Heart right ventricle (tissue), 16 donors: ENCODE measurements around the gene IFI30. TPM values are rescaled to one million over a fixed set of nuclear protein-coding genes. Genes with fewer than 3 reads are reported as not detected.

Experiments used
- ATAC-seq, 8 donors: fragments of 200-7000 bp; cut with Tn5 transposase; one replicate each; pipeline ENCODE4 v1.9.1; 2020; ENCODE audit warnings: mild to moderate bottlenecking in 8 of 8, moderate library complexity in 8 of 8, moderate number of reproducible peaks in 1 of 8
- DNase-seq, 2 donors: peaks; one replicate each; pipeline ENCODE4 v3.0.0-alpha.2; 2020
- H3K27ac ChIP-seq, 10 donors: fragments of 200-600 bp; sonication (generic) in 2 of 10; one replicate each; pipeline versions ENCODE4 v1.5.0 to v1.8.0; 2020 to 2022; ENCODE audit warnings: mild to moderate bottlenecking in 3 of 10
- H3K27me3 ChIP-seq, 7 donors: fragments of 200-600 bp; one replicate each; pipeline ENCODE4 v1.8.0; 2021 to 2022; ENCODE audit warnings: mild to moderate bottlenecking in 2 of 7
- H3K36me3 ChIP-seq, 9 donors: fragments of 200-600 bp; sonication (generic) in 1 of 9; one replicate each; pipeline versions ENCODE4 v1.5.0 to v1.8.0; 2020 to 2022; ENCODE audit warnings: mild to moderate bottlenecking in 2 of 9
- H3K4me1 ChIP-seq, 9 donors: fragments of 200-600 bp; sonication (generic) in 1 of 9; one replicate each; pipeline versions ENCODE4 v1.5.0 to v1.8.0; 2020 to 2022; ENCODE audit warnings: mild to moderate bottlenecking in 4 of 9
- H3K4me3 ChIP-seq, 10 donors: fragments of 200-600 bp; sonication (generic) in 2 of 10; one replicate each; pipeline versions ENCODE4 v1.5.0 to v1.8.0; 2020 to 2022; ENCODE audit warnings: mild to moderate bottlenecking in 7 of 10, moderate library complexity in 2 of 10
- H3K9me3 ChIP-seq, 11 donors: fragments of 200-600 bp in 10 of 11; sonication (generic) in 2 of 11; one replicate each; pipeline versions ENCODE4 v1.5.0 to v1.8.0; 2013 to 2022; ENCODE audit warnings: mild to moderate bottlenecking in 2 of 11, control low read depth in 1 of 11, moderate library complexity in 1 of 11
- CTCF ChIP-seq, 9 donors: fragments of 200-600 bp; sonication (generic) in 2 of 9; IDR thresholded peaks; one replicate each; pipeline versions ENCODE4 v1.5.0 to v1.8.0; 2021 to 2022; ENCODE audit warnings: antibody characterized with exemption in 9 of 9, mild to moderate bottlenecking in 5 of 9, moderate library complexity in 1 of 9
- WGBS, 2 donors: extraction: QIAGEN DNeasy Blood & Tissue Kit; methylation state at CpG; one replicate each; pipeline ENCODE4 v1.1.7; 2013; ENCODE audit warnings: inconsistent platforms in 1 of 2; 5-methylcytosine and 5-hydroxymethylcytosine counted together
- intact Hi-C, 10 donors: fragments of 100-400 bp; cut with DNase I; formaldehyde crosslinking; loops; one replicate each; pipeline versions ENCODE4 v1.11.1 to v1.14.2; 2022
- polyA plus RNA-seq, 2 donors: library from polyadenylated mRNA; stranded (reverse); fragments of 200-250 nt; gene quantifications; one replicate each; pipeline ENCODE4 v1.2.3, GENCODE V29; 2013
- total RNA-seq, 10 donors: library from RNA; stranded (reverse); fragmentation: NEBNext Ultra II Directional in 3 of 10; extraction: Animal tissue kit (Norgen Biotek cat#: 25700) in 3 of 10; gene quantifications; one replicate each; pipeline versions ENCODE4 v1.2.1 to v1.2.4, GENCODE V29; 2021 to 2023
- donor health status: Arrhythmogenic right ventricular cardiomyopathy.
- donor health status: ischemic (EF 13 %, LVEDD 7.1; RV severe dilation, severe dysfunction).
- donor health status: healthy with polysubstance abuse.
- donor health status: DM: no; HTN: yes; CAD: no.
- donor health status: DM: no; HTN: no; CAD: no.
- donor health status: ischemic (EF 25% LVEDD 6.9; RV normal size, moderate dysfunction).
- donor health status: ischemic (EF 25% LVEDD 5.7; RV mildly dilated, moderate dysfunction).
- donor health status: healthy.
- donor health status: DM: yes; HTN: yes; CAD: no.
- donor health status: Ischemic cardiomyopathy.
- donor health status: ischemic (EF 35%, LVEDD 5.7; RV mildly dilated, moderate dysfunction).
- donor health status: nonischemic (EF 11% LVEDD 7.7; RV severe dilation, severe dysfunction).
- donor health status: DM: yes; HTN: yes; CAD: no.
- donor health status: PGD.
- donor health status: ischemic (EF 29% LVEDD 5.4; RV normal size, mild dysfunction).
- donor health status: nonischemic (EF 23%, LVEDD 6.1; RV moderate dilation, normal function).

The IFI30 gene
- total and polyA plus RNA-seq, 12 donors: 6.5 to 241 (median 11.9) TPM

GRCh38 chr19:18161636-18162002, 12.0 kb upstream of the IFI30 start:
- peaks cover 15 to 38% (median 29%) of the 10 kb centered on the region in 9 donors for H3K4me1 ChIP-seq
- peak overlapping the region in 4 of 10 donors; percentile 31 to 79 (median 34) for H3K27ac ChIP-seq
- H3K36me3 ChIP-seq: peaks cover 0 to 50% (median 20%) of the 10 kb centered on the region in 9 donors
- 63 to 73% methylated on average over 19 of the region's 19 CpGs for WGBS, 2 donors
- intact Hi-C loops: loop anchor here in 3 of 10 donors (5.0 to 10.0 kb wide), 3 partner anchors 44 to 49 kb away; no protein-coding TSS in a partner anchor
- peak in 4 of 9 donors; percentile 15 to 49 (median 20) for TF ChIP-seq CTCF (IDR thresholded peaks at IDR 0.05)
- ATAC-seq (peak in 4 of 8 donors; percentile 2 to 4 (median 2)), DNase-seq (no peak)
- no peaks in the 10 kb centered on the region for H3K27me3 ChIP-seq
- H3K4me3 ChIP-seq: peak overlapping the region in 7 of 10 donors; percentile 35 to 58 (median 47)
- no peaks in the 10 kb centered on the region for H3K9me3 ChIP-seq

GRCh38 chr19:18164072-18164471, 9.5 kb upstream of the IFI30 start:
- 98 to 99% methylated on average over 7 of the region's 7 CpGs for WGBS, 2 donors
- no peaks in the 10 kb centered on the region for H3K27me3 ChIP-seq
- no peak overlapping the region for H3K27ac ChIP-seq
- no peaks in the 10 kb centered on the region for H3K9me3 ChIP-seq
- DNase-seq (no peak), ATAC-seq (no peak)
- intact Hi-C loops: loop anchor here in 3 of 10 donors (5.0 to 10.0 kb wide), 3 partner anchors 47 to 52 kb away; no protein-coding TSS in a partner anchor
- no peak overlapping the region for H3K4me3 ChIP-seq
- no peak for TF ChIP-seq CTCF (IDR thresholded peaks at IDR 0.05)
- H3K36me3 ChIP-seq: peaks cover 3 to 74% (median 29%) of the 10 kb centered on the region in 9 donors
- peaks cover 4 to 23% (median 18%) of the 10 kb centered on the region in 9 donors for H3K4me1 ChIP-seq

- intact Hi-C loops: loop anchor here in 5 of 10 donors (2.0 to 10.0 kb wide), 3 partner anchors 51 to 54 kb away; no protein-coding TSS in a partner anchor
- peaks cover under 1 to 28% (median 9%) of the 10 kb centered on the region in 9 donors for H3K4me1 ChIP-seq
- no peaks in the 10 kb centered on the region for H3K27me3 ChIP-seq
- no peaks in the 10 kb centered on the region for H3K9me3 ChIP-seq
- DNase-seq (no peak), ATAC-seq (no peak)
- no peak for TF ChIP-seq CTCF (IDR thresholded peaks at IDR 0.05)
- 97 to 99% methylated on average over 15 of the region's 15 CpGs for WGBS, 2 donors
- H3K36me3 ChIP-seq: peaks cover 3 to 84% (median 29%) of the 10 kb centered on the region in 9 donors
- H3K4me3 ChIP-seq: no peak overlapping the region
- no peak overlapping the region for H3K27ac ChIP-seq
Measured at GRCh38 chr19:18165794-18166544, 7.6 kb upstream of the IFI30 start.

DNA sequence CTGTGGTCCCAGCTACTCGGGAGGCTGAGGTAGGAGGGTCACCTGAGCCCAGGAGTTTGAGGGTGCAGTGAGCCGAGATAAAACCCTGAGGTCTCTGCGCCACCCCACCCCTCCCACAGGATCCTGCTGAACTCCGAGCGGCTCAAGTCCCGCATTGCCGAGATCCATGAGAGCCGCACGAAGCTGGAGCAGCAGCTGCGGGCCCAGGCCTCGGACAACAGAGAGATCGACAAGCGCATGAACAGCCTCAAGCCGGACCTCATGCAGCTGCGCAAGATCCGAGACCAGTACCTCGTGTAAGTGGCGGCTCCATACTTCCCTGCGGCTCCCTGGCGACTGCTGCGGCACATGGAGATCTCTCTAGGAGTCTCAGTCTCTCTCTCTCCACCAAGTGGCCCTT, 6.6 kb upstream of the IFI30 start:
- H3K4me1 ChIP-seq: peaks cover 0 to 31% (median 8%) of the 10 kb centered on the region in 9 donors
- no peak for DNase-seq
- WGBS, 2 donors: 94 to 96% methylated on average over 21 of the region's 21 CpGs
- H3K4me3 ChIP-seq: no peak overlapping the region
- no peaks in the 10 kb centered on the region for H3K27me3 ChIP-seq
- TF ChIP-seq CTCF (IDR thresholded peaks at IDR 0.05): no peak
- H3K36me3 ChIP-seq: peaks cover 3 to 80% (median 29%) of the 10 kb centered on the region in 9 donors
- no peak overlapping the region for H3K27ac ChIP-seq
- ATAC-seq: no peak
- no peaks in the 10 kb centered on the region for H3K9me3 ChIP-seq
- intact Hi-C loops: loop anchor here in 5 of 10 donors (2.0 to 10.0 kb wide), 3 partner anchors 52 to 55 kb away; no protein-coding TSS in a partner anchor
